NCI-H526 treated with DMSO at 0.1 percent for 48 hours (cell line): Measurements from ENCODE around the gene AP1B1.
"Not testable (repeated sequence)": the region's sequence is repeated elsewhere in the genome, so short reads cannot be mapped to it uniquely, and the experiment has no call there.

Experiments
- DNase-seq: peaks from one replicate; lab custom pipeline; 2025; lab: John Stamatoyannopoulos, UW

AP1B1 gene

DNA sequence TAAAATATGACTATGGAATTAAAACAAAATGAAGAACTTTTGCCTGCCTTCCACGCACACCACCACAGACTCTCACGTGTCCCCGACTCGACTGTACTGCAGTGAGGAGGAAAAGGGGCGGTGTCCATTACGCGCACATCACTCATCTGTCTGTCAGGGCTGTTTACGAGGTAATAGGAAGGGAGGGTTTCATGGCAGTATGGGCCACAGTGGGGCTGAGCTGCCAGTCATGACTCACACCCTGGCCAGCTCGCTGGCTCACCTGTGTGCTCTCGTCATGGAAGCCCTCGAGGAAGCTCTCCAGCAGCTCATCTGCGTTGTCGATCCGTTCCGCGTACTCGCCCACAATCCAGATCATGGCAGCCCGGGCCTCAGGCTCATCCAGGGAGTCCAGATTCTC lies 39.4 kb downstream of the AP1B1 start:
- no peak for DNase-seq

GRCh38 chr22:29348041-29348440 lies 40.3 kb downstream of the AP1B1 start:
- DNase-seq, result no peak

GRCh38 chr22:29346659-29347058 lies 41.7 kb downstream of the AP1B1 start:
- DNase-seq, result no peak

DNA sequence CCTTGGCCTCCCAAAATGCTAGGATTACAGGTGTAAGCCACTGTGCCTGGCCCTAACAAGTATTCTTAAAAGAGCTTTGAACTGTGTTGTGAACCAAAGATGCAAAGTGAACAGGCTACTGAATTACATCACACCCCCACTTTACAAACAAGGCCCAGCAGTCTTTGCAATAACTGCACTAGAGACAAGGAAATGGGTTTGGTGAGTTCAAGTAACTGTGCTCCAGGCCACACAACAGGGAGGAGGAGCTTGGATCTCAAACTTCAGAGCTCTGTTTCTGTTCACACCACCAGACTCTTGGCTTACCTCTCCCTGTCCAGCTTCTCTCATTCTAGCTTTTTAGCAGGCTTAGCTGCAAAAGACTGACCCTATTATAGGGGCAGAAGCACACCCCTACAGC lies 42.4 kb downstream of the AP1B1 start:
- DNase-seq, result no peak

DNA sequence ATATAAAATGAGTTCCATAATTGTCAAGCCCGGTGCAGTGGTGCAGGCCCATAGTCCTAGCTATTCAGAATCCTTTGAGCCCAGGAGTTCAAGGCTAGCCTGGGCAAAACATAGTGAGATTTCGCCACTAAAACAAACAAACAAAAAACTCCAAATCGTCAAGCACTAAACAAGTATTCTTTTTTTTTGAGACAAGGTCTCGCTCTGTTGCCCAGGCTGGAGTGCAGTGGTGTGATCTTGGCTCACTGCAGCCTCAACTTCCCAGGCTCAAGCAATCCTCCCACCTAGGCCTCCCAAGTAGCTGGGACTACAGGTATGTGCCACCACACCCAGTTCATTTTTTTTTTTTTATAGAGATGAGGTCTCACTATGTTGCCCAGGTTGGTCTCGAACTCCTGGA lies 43.5 kb downstream of the AP1B1 start:
- not testable (repeated sequence) for DNase-seq

DNA sequence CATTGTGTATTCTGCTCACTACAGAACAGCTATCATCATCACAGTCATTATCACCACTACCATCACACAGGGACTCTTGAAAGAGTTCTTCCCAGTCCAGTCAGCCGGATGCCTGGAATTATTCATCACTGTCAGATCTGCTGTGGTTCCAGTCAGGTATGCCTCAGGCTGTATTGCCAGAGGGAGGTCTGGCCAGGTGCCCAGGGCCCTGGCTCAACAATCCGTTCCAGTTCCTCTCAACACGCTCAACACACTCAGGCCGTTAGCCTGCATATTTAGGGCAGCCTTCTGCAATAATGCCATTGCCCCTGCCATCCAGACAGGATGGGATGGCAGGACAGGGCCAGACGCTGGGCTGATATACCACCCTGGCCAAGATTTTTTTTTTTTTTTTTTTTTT lies 44.2 kb downstream of the AP1B1 start:
- DNase-seq, result no peak

DNA sequence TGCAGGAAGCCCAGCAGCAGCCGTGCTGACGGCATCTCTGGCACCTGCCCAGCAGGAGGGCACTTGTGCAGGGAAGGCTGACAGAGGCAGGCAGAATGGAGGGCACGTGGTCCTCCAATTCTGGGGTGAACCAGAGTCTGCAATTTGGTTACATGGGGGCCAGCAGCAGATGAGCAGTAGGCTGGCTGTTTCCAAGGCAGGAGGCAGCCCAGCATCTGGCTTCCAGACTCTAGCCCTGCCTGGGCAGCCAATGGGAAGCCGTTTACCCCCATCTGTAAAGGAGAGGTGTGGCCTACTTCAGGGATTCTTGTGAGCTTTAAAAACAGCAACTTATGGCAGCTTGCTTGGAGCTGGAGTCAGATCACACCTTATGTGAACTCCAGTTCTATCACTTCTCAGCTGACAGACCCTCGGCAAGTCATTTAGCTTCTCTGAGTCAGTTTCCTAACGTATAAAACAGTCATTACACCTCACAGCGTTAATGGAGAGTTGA lies 45.0 kb downstream of the AP1B1 start:
- DNase-seq, result no peak

DNA sequence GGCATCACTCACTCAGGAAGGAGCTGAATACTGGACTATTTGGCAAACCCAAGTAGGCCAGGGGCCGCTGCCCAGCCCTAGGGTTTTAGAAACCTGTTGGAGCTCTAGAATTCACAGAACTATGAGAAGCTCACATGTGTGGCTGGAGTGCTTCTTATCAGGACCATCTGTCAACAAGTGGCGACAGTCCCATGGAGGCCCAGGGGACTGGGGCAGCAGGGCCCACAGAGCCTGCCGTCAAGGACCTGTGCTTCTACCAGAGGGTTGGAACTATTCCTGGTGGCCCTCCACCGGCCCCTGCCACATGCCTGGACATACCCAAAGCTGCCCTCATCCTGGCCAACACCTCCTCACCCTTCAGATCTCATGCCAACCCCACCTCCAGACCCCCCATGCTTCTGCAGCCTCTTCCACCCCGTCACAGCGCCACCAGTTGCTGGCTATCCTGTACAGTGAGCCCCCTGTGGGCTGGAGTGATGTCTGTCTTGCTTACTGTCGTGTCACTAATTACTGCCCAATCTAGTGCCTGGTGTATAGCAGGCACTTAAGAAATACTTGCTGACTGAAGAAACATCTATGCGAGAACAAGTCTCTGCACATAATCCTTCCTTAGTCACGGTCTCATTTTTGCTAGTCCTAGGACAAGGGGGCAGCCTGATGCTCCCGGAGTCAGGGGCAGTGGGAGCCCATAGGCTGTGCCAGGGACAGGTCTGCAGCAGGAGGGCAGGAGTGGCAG lies 45.6 kb downstream of the AP1B1 start:
- no peak for DNase-seq

- DNase-seq, result no peak
These were observed 46.2 kb downstream of the AP1B1 start for GRCh38 chr22:29342177-29342576.

DNA sequence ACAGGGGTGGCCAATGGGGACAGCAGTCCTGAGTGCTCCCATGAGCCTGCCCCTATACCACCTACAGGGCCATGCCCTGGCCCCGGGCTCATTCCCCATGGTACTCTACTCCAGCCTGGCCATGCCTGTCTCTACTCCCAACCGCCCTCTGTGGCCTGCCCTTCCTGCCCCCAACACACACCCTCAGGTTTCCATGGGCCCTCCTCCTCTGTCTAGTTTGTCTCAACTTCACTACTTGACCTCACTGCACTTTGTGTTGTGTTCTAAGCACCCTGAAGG lies 46.6 kb downstream of the AP1B1 start:
- no peak for DNase-seq

- no peak for DNase-seq
These were observed 47.1 kb downstream of the AP1B1 start for GRCh38 chr22:29341056-29341848.

DNA sequence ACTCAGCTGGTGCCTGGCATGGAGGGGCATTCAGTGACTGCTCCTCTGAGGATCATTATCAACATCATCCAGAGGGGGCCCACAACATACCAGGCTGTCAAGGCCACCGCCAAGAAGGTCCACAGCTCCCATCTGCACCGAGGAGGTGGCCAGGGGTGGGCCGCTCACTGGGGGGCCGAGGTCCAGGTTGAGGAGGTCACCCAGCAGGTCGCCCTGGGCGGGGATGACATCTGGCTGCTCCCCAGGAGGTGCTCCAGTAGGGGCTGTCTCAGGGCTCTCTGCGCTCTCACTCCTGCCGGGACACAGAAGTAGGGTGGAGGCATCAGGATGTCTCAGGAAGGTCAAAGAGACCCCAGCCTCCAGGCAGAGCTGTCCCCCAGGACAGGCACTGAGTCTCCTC lies 47.8 kb downstream of the AP1B1 start:
- DNase-seq, result no peak

GRCh38 chr22:29339381-29340235 lies 48.8 kb downstream of the AP1B1 start:
- DNase-seq, result no peak

DNA sequence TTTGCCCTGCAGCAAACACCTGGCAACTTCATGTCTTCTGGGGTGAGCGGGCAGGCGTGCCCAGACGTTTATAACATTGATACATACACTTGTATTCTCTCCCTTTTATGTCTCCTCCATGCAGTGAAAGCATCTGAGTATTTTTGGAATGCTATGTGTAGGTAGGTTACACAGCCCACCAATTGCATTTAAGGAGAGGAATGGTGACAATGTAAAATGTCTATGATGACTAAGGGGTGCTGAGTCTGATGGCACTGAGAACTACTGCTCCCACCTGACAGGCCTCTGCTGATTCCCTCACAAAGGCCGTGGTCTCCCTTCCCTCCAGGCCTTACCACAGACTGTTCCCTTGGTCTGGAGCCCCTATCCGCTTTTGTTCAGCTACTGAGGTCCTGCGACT lies 50.0 kb downstream of the AP1B1 start:
- no peak for DNase-seq

- DNase-seq, result no peak
These were observed 50.6 kb downstream of the AP1B1 start for GRCh38 chr22:29337631-29338284.

- DNase-seq, result no peak
These were observed 51.4 kb downstream of the AP1B1 start for GRCh38 chr22:29336751-29337490.

DNA sequence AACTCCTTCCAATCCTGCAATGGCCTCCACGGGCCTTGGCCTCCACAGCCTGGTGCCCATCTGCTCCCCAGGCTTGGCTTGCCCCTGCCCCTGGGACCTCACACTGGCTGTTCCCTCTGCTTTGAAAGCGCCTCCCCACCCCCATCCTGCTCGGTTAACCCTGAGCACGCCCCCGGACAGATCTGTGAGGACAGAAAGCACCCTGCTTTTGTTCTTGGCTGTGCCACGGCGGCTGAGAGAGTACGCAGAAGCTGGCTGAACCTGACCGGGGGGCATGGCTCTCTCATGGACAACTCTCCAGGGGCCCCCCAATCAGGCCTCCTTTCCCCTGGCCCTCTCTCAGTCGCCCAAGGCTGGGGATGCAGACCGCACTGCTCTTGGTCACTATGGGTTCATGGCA lies 52.7 kb downstream of the AP1B1 start:
- no peak for DNase-seq

DNA sequence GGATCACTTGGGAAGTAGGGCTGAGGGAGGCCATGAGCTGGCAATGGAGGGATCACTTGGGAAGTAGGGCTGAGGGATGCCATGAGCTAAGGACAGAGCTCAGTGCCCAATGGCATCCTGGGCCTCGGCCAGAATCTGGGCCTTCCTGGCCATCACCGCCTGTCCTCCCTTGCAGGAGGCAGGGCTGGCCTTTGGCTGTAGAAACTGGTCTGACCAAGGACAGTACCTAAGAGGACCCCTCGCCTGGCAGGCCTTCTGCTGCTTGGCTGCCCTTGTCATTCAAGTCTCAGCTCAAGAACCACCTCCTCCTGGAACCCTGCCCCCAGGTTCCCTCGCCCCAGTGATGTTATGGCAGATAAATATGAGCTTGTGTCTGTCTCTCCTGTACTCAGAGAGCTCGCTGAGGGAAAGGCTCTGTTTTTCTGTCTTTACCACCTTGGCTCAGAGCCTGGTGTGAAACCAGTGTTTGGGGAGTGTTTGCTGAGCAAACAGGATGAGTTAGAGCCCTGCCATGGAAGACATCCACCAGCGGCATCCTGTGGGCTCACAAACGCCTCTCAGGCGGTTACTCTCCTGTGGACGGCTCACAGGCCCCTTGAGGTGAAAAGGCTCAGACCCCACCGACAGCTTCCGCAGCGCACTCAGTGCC lies 53.5 kb downstream of the AP1B1 start:
- DNase-seq, result no peak

GRCh38 chr22:29334148-29334547 lies 54.2 kb downstream of the AP1B1 start:
- DNase-seq, result no peak

- DNase-seq, result no peak
These were observed 55.4 kb downstream of the AP1B1 start for GRCh38 chr22:29332886-29333496.
